Stomach (tissue), 9 donors: ENCODE data around the gene PTPRG. TPM values are rescaled to one million over a fixed set of nuclear protein-coding genes. Genes with fewer than 3 reads are reported as not detected.

Experiments
- DNase-seq, 2 donors: peaks; one replicate each; pipeline versions ENCODE4 v3.0.0 to v3.0.0-alpha.2; 2013 to 2019
- H3K27ac ChIP-seq, 5 donors: fragments of 200-600 bp in 4 of 5; sonication (generic) in 4 of 5; one replicate each; pipeline ENCODE4 v1.5.1; 2013 to 2019; ENCODE audit warnings: mild to moderate bottlenecking in 1 of 5, moderate library complexity in 1 of 5
- H3K27me3 ChIP-seq, 3 donors: fragments of 200-600 bp; sonication (generic); one replicate each; pipeline ENCODE4 v1.5.1; 2017 to 2019; ENCODE audit warnings: mixed run types in 1 of 3
- H3K36me3 ChIP-seq, 4 donors: fragments of 200-600 bp; sonication (generic); 1 replicate in 3 of 4; 2 replicates in 1 of 4; pipeline ENCODE4 v1.5.1; 2016 to 2019
- H3K4me1 ChIP-seq, 4 donors: fragments of 200-600 bp; sonication (generic); one replicate each; pipeline ENCODE4 v1.5.1; 2016 to 2019
- H3K4me3 ChIP-seq, 4 donors: fragments of 200-600 bp; sonication (generic) in 3 of 4; one replicate each; pipeline ENCODE4 v1.5.1; 2016 to 2019; ENCODE audit warnings: mild to moderate bottlenecking in 1 of 4
- H3K9me3 ChIP-seq, 4 donors: fragments of 200-600 bp; sonication (generic); one replicate each; pipeline ENCODE4 v1.5.1; 2016 to 2019
- CTCF ChIP-seq, 7 experiments: fragments of 450-650 bp in 4 of 7; fragments of 200-600 bp in 3 of 7; sonication (generic) in 3 of 7; IDR thresholded peaks; one replicate each; pipeline ENCODE4 v1.5.1; 2016 to 2019; ENCODE audit warnings: antibody characterized with exemption in 7 of 7, control low read depth in 2 of 7, mild to moderate bottlenecking in 1 of 7
- EP300 ChIP-seq: sonication (generic); formaldehyde crosslinking; IDR thresholded peaks from one replicate; pipeline ENCODE4 v1.6.1; 2017; ENCODE audit warnings: antibody characterized with exemption
- POLR2A ChIP-seq, 4 donors: fragments of 450-650 bp; IDR thresholded peaks; one replicate each; pipeline ENCODE4 v1.6.1; 2016; ENCODE audit warnings: antibody characterized with exemption in 4 of 4, control low read depth in 2 of 4, mild to moderate bottlenecking in 1 of 4, moderate library complexity in 1 of 4
- POLR2AphosphoS5 ChIP-seq, 3 donors: sonication (generic); formaldehyde crosslinking; IDR thresholded peaks; one replicate each; pipeline ENCODE4 v1.6.1; 2016; ENCODE audit warnings: antibody characterized with exemption in 3 of 3
- WGBS, 5 donors: extraction: QIAGEN DNeasy Blood & Tissue Kit in 3 of 5; methylation state at CpG; one replicate each; pipeline versions ENCODE4 v1.1.5 to v1.1.7; 2013 to 2018; 5-methylcytosine and 5-hydroxymethylcytosine counted together
- intact Hi-C: fragments of 100-400 bp; cut with DNase I; formaldehyde crosslinking; loops from one replicate; pipeline ENCODE4 v1.15.1; 2023; ENCODE audit warnings: low total_unique reads
- polyA plus RNA-seq, 3 donors: library from polyadenylated mRNA; stranded (reverse); fragments of 200-250 nt; gene quantifications; one replicate each; pipeline ENCODE4 v1.2.3, GENCODE V29; 2013
- total RNA-seq, 5 donors: library from RNA; depleted of rRNA; stranded (reverse); fragments of >200 nt; gene quantifications; one replicate each; pipeline versions ENCODE4 v1.1.0 to v1.2.3, GENCODE V29; 2014 to 2016
- donor health status: healthy with polysubstance abuse.
- donor health status: Bipolar disorder and iron deficiency.
- donor health status: healthy.

The PTPRG gene
- total and polyA plus RNA-seq, 8 donors, result 2.4 to 96.0 (median 22.0) TPM

- TF ChIP-seq CTCF (IDR thresholded peaks at IDR 0.05), result no peak
- TF ChIP-seq EP300, result no peak
- TF ChIP-seq POLR2AphosphoS5 (IDR thresholded peaks at IDR 0.05), result no peak
- TF ChIP-seq POLR2A (IDR thresholded peaks at IDR 0.05), result no peak
- intact Hi-C loops, result no loop called here
- 48 to 71% (median 55%) methylated on average over 2 of the region's 2 CpGs for WGBS, 5 donors
- Histone ChIP-seq H3K9me3 (no peaks in the 10 kb centered on the region), H3K27me3 (no peaks in the 10 kb centered on the region), H3K27ac (no peak overlapping the region), H3K4me3 (no peak overlapping the region), H3K4me1 (peaks cover 0 to 48% (median 22%) of the 10 kb centered on the region in 4 donors), H3K36me3 (no peaks in the 10 kb centered on the region)
- no peak for DNase-seq
Measured at GRCh38 chr3:61876797-61877196, 315.4 kb downstream of the PTPRG start.

GRCh38 chr3:61877359-61878138, 316.2 kb downstream of the PTPRG start:
- Histone ChIP-seq H3K4me3 (no peak overlapping the region), H3K27me3 (no peaks in the 10 kb centered on the region), H3K9me3 (no peaks in the 10 kb centered on the region), H3K36me3 (no peaks in the 10 kb centered on the region), H3K27ac (no peak overlapping the region), H3K4me1 (peaks cover 0 to 43% (median 21%) of the 10 kb centered on the region in 4 donors)
- no peak for TF ChIP-seq EP300
- no peak for TF ChIP-seq POLR2A (IDR thresholded peaks at IDR 0.05)
- TF ChIP-seq CTCF (IDR thresholded peaks at IDR 0.05), result no peak
- TF ChIP-seq POLR2AphosphoS5 (IDR thresholded peaks at IDR 0.05), result no peak
- WGBS, 5 donors, result 33 to 45% (median 37%) methylated on average over 6 of the region's 6 CpGs
- DNase-seq, result peak in 1 of 2 donors; percentile 24
- intact Hi-C loops, result no loop called here

GRCh38 chr3:61882253-61882652, 320.9 kb downstream of the PTPRG start:
- no peaks in the 10 kb centered on the region for H3K9me3 ChIP-seq
- no peak for TF ChIP-seq POLR2AphosphoS5 (IDR thresholded peaks at IDR 0.05)
- no peak for TF ChIP-seq CTCF (IDR thresholded peaks at IDR 0.05)
- TF ChIP-seq EP300, result no peak
- no peak for TF ChIP-seq POLR2A (IDR thresholded peaks at IDR 0.05)
- H3K4me3 ChIP-seq, result no peak overlapping the region
- H3K27ac ChIP-seq, result no peak overlapping the region
- DNase-seq, result no peak
- intact Hi-C loops, result no loop called here
- no peaks in the 10 kb centered on the region for H3K36me3 ChIP-seq
- H3K4me1 ChIP-seq, result peaks cover 0 to 15% (median 9%) of the 10 kb centered on the region in 4 donors
- no peaks in the 10 kb centered on the region for H3K27me3 ChIP-seq

- DNase-seq, result no peak
- no peaks in the 10 kb centered on the region for H3K9me3 ChIP-seq
- no peaks in the 10 kb centered on the region for H3K27me3 ChIP-seq
- H3K4me3 ChIP-seq, result no peak overlapping the region
- TF ChIP-seq EP300 (no peak), POLR2A (IDR thresholded peaks at IDR 0.05) (no peak), CTCF (IDR thresholded peaks at IDR 0.05) (no peak), POLR2AphosphoS5 (IDR thresholded peaks at IDR 0.05) (no peak)
- no peak overlapping the region for H3K27ac ChIP-seq
- H3K36me3 ChIP-seq, result no peaks in the 10 kb centered on the region
- WGBS, 5 donors, result 33 to 69% (median 60%) methylated on average over 4 of the region's 4 CpGs
- intact Hi-C loops, result no loop called here
- H3K4me1 ChIP-seq, result peaks cover 0 to 10% (median 0%) of the 10 kb centered on the region in 4 donors
Measured at GRCh38 chr3:61884794-61885193, 323.4 kb downstream of the PTPRG start.
